HG03039 (cell line): Measurements from ENCODE around the gene LTBP3.
"Not testable (repeated sequence)": the region's sequence is repeated elsewhere in the genome, so short reads cannot be mapped to it uniquely, and the experiment has no call there.

Experiments used
- ATAC-seq: cut with Tn5 transposase; IDR thresholded peaks from one replicate; pipeline ENCODE4 v1.9.1; 2021; ENCODE audit warnings: mild to moderate bottlenecking, moderate library complexity; ENCODE audit not compliant: unreplicated experiment

The LTBP3 gene

GRCh38 chr11:65538232-65538914, 19.8 kb downstream of the LTBP3 start:
- ATAC-seq: no peak

- ATAC-seq: no peak
These were observed 20.4 kb downstream of the LTBP3 start for GRCh38 chr11:65537620-65538231.

- ATAC-seq: no peak
These were observed 20.9 kb downstream of the LTBP3 start for GRCh38 chr11:65537296-65537597.

- no peak for ATAC-seq
These were observed 21.5 kb downstream of the LTBP3 start for GRCh38 chr11:65536412-65537295.

- ATAC-seq: no peak
These were observed 23.1 kb downstream of the LTBP3 start for GRCh38 chr11:65535102-65535501.

GRCh38 chr11:65532388-65533064, 25.6 kb downstream of the LTBP3 start:
- no peak for ATAC-seq

- no peak for ATAC-seq
These were observed 28.0 kb downstream of the LTBP3 start for GRCh38 chr11:65530157-65530496.

- ATAC-seq: no peak
These were observed 28.5 kb downstream of the LTBP3 start for GRCh38 chr11:65529475-65530156.

GRCh38 chr11:65528819-65529350, 29.3 kb downstream of the LTBP3 start:
- ATAC-seq: no peak

- no peak for ATAC-seq
These were observed 31.4 kb downstream of the LTBP3 start for GRCh38 chr11:65526744-65527143.

- ATAC-seq: no peak
These were observed 32.3 kb downstream of the LTBP3 start for GRCh38 chr11:65525546-65526480.

GRCh38 chr11:65524741-65525545, 33.2 kb downstream of the LTBP3 start, which contains the start of gene SCYL1:
SCYL1 (plus strand) TSS chr11:65525083; CDS start chr11:65525154, 71 bp downstream.
- peak; percentile 55 for ATAC-seq

- no peak for ATAC-seq
These were observed 34.0 kb downstream of the LTBP3 start for GRCh38 chr11:65524014-65524740.

- not testable (repeated sequence) for ATAC-seq
These were observed 34.6 kb downstream of the LTBP3 start for GRCh38 chr11:65523631-65523968.

- not testable (repeated sequence) for ATAC-seq
These were observed 35.2 kb downstream of the LTBP3 start for GRCh38 chr11:65522718-65523630.

- not testable (repeated sequence) for ATAC-seq
These were observed 36.2 kb downstream of the LTBP3 start for GRCh38 chr11:65521777-65522521.
